HTERT RPE-1 (cell line): ENCODE data around the gene PIRT.

Experiments used
- in situ Hi-C: fragments of 300-500 bp; cut with MboI; formaldehyde crosslinking; loops from 4 replicates; pipeline ENCODE4 v1.14.3; 2020; ENCODE audit warnings: low sequenced_read_pairs

The PIRT gene

GRCh38 chr17:10821770-10822169 is 16.1 kb downstream of the PIRT start:
- in situ Hi-C loops, result no loop called here

- in situ Hi-C loops, result no loop called here
Measured at GRCh38 chr17:10821054-10821453, 16.8 kb downstream of the PIRT start.

GRCh38 chr17:10815319-10815718 is 22.6 kb downstream of the PIRT start:
- in situ Hi-C loops, result no loop called here

GRCh38 chr17:10814075-10814474 is 23.8 kb downstream of the PIRT start:
- in situ Hi-C loops, result no loop called here

- in situ Hi-C loops, result no loop called here
Measured at GRCh38 chr17:10812674-10813073, 25.2 kb downstream of the PIRT start.

- in situ Hi-C loops, result no loop called here
Measured at GRCh38 chr17:10809605-10810004, 28.3 kb downstream of the PIRT start.

- in situ Hi-C loops, result no loop called here
Measured at GRCh38 chr17:10807704-10808128, 30.2 kb downstream of the PIRT start.

- in situ Hi-C loops, result no loop called here
Measured at GRCh38 chr17:10806545-10807262, 31.2 kb downstream of the PIRT start.

GRCh38 chr17:10805911-10806310 is 32.0 kb downstream of the PIRT start:
- in situ Hi-C loops, result no loop called here

- in situ Hi-C loops, result no loop called here
Measured at GRCh38 chr17:10804546-10804945, 33.3 kb downstream of the PIRT start.

GRCh38 chr17:10803830-10804475 is 33.9 kb downstream of the PIRT start, which contains the start of gene TMEM238L:
TSS of gene TMEM238L (minus strand) at chr17:10804099. CDS start at chr17:10803963, 136 bp downstream.
- in situ Hi-C loops, result no loop called here

GRCh38 chr17:10803350-10803749 is 34.5 kb downstream of the PIRT start:
- in situ Hi-C loops, result no loop called here

- in situ Hi-C loops, result no loop called here
Measured at GRCh38 chr17:10802496-10803284, 35.2 kb downstream of the PIRT start.

- in situ Hi-C loops, result no loop called here
Measured at GRCh38 chr17:10799407-10799806, 38.5 kb downstream of the PIRT start.

- in situ Hi-C loops, result no loop called here
Measured at GRCh38 chr17:10798910-10799309, 39.0 kb downstream of the PIRT start.

- in situ Hi-C loops, result no loop called here
Measured at GRCh38 chr17:10798332-10798749, 39.5 kb downstream of the PIRT start.

- in situ Hi-C loops, result no loop called here
Measured at GRCh38 chr17:10797476-10798328, 40.2 kb downstream of the PIRT start.

GRCh38 chr17:10793816-10794215 is 44.1 kb downstream of the PIRT start:
- in situ Hi-C loops, result no loop called here

GRCh38 chr17:10793256-10793655 is 44.6 kb downstream of the PIRT start:
- in situ Hi-C loops, result no loop called here

- in situ Hi-C loops, result no loop called here
Measured at GRCh38 chr17:10792151-10792550, 45.7 kb downstream of the PIRT start.
